A549 (cell line): ENCODE results near the gene VOPP1.

Experiments
- CTCF ChIP-seq: fragments of >200 bp; sonication (Bioruptor Twin); formaldehyde crosslinking; IDR thresholded peaks from 3 replicates; pipeline ENCODE4 v1.5.1; 2016
- POLR2A ChIP-seq: IDR thresholded peaks from 2 replicates; pipeline ENCODE4 v1.6.1; 2012; ENCODE audit warnings: mild to moderate bottlenecking, low read length

GRCh38 chr7:55565681-55566080, 6.6 kb downstream of the VOPP1 start:
- TF ChIP-seq CTCF: no peak
- no peak for TF ChIP-seq POLR2A
